HCT116 (cell line): ENCODE results near the gene TSPAN3. TPM values are rescaled to one million over a fixed set of nuclear protein-coding genes. Genes with fewer than 3 reads are reported as not detected.

Experiments
- ATAC-seq: fragments of 200-7000 bp; cut with Tn5 transposase; 2 replicates; pipeline ENCODE4 v1.9.1; 2020; ENCODE audit warnings: mild to moderate bottlenecking, moderate library complexity
- BruUV-seq: library from RNA; stranded (reverse); fragments of 400-500 nt; replicated peaks from 2 replicates; lab custom pipeline; 2021; lab: Mats Ljungman, UMichigan
- CTCF ChIA-PET: fragments of 300-600 bp; sonication (Branson Sonifier 250); formaldehyde crosslinking; loops from one replicate; lab custom pipeline; 2021; ENCODE audit warnings: antibody characterized with exemption; lab: Charles Lee
- POLR2A ChIA-PET: fragments of 300-600, 350-600 bp; sonication (Branson Sonifier 250); formaldehyde crosslinking; loops from one replicate; lab custom pipeline; 2021; ENCODE audit warnings: antibody characterized with exemption; lab: Charles Lee
- RAD21 ChIA-PET, 2 experiments: fragments of 300-600 bp; sonication (Branson Sonifier 250); formaldehyde crosslinking; loops; one replicate each; lab custom pipeline; 2023; ENCODE audit warnings: low total read pairs in 2 of 2; ENCODE audit not compliant: uncharacterized antibody in 2 of 2, unreplicated experiment in 2 of 2, low non-redundant PET in 1 of 2; lab: Charles Lee
- DNase-seq: peaks from one replicate; pipeline ENCODE4 v3.0.0-alpha.2; 2010; ENCODE audit warnings: low read depth, low spot score
- H2AFZ ChIP-seq: fragments of 200-600 bp; shearing (Covaris generic), sonication (generic); 2 replicates; pipeline ENCODE4 v1.6.1; 2017; ENCODE audit warnings: low read depth, mixed run types, mixed read lengths, antibody characterized with exemption, low read length; ENCODE audit not compliant: poor library complexity, severe bottlenecking
- H3K27ac ChIP-seq: 2 replicates; pipeline ENCODE4 v1.5.1; 2012; ENCODE audit warnings: low read depth, low read length
- H3K27me3 ChIP-seq: fragments of 200-600 bp; sonication (generic); 2 replicates; pipeline ENCODE4 v1.6.1; 2016; ENCODE audit warnings: mixed run types, low read length, mixed read lengths; ENCODE audit not compliant: insufficient read depth
- H3K36me3 ChIP-seq, 2 experiments: fragments of 200-500 bp in 1 of 2; fragments of 200-600 bp in 1 of 2; sonication (Bioruptor generic) in 1 of 2; sonication (generic) in 1 of 2; 2 replicates each; pipeline versions ENCODE4 v1.5.1 to v1.6.1; 2014 to 2016; ENCODE audit warnings: low read length in 2 of 2, inconsistent platforms in 1 of 2, mixed read lengths in 1 of 2, mixed run types in 1 of 2; ENCODE audit not compliant: insufficient read depth in 2 of 2, control insufficient read depth in 1 of 2
- H3K4me1 ChIP-seq, 2 experiments: fragments of 200-600 bp in 1 of 2; sonication (generic) in 1 of 2; 2 replicates each; pipeline versions ENCODE4 v1.5.1 to v1.6.1; 2012 to 2017; ENCODE audit warnings: low read length in 2 of 2, inconsistent platforms in 1 of 2, mild to moderate bottlenecking in 1 of 2, mixed read lengths in 1 of 2, mixed run types in 1 of 2, moderate library complexity in 1 of 2; ENCODE audit not compliant: insufficient read depth in 2 of 2, control insufficient read depth in 1 of 2
- H3K4me2 ChIP-seq: fragments of 200-600 bp; sonication (generic); 2 replicates; pipeline ENCODE4 v1.6.1; 2017; ENCODE audit warnings: mixed run types, low read length, mixed read lengths
- H3K4me3 ChIP-seq, 2 experiments: fragments of 200-600 bp in 1 of 2; sonication (generic) in 1 of 2; replicated peaks in 1 of 2; 2 replicates each; pipeline ENCODE4 v1.5.1; 2011 to 2016; ENCODE audit warnings: low read length in 2 of 2, control low read depth in 1 of 2, low read depth in 1 of 2, mild to moderate bottlenecking in 1 of 2, mixed read lengths in 1 of 2, mixed run types in 1 of 2
- H3K79me2 ChIP-seq: fragments of 200-600 bp; sonication (generic); 2 replicates; pipeline ENCODE4 v1.6.1; 2017; ENCODE audit warnings: mild to moderate bottlenecking, mixed run types, low read length, moderate library complexity, mixed read lengths; ENCODE audit not compliant: insufficient read depth
- H3K9ac ChIP-seq: fragments of 200-600 bp; sonication (generic); 2 replicates; pipeline ENCODE4 v1.6.1; 2016; ENCODE audit warnings: low read length, mixed read lengths
- H3K9me2 ChIP-seq: fragments of 200-600 bp; sonication (generic), shearing (Covaris generic); 2 replicates; pipeline ENCODE4 v1.6.1; 2017; ENCODE audit warnings: mixed run types, mild to moderate bottlenecking, moderate library complexity; ENCODE audit not compliant: insufficient read depth
- H3K9me3 ChIP-seq, 2 experiments: fragments of 200-500 bp in 1 of 2; fragments of 200-600 bp in 1 of 2; sonication (Bioruptor generic) in 1 of 2; sonication (generic) in 1 of 2; 2 replicates each; pipeline ENCODE4 v1.6.1; 2014 to 2017; ENCODE audit warnings: low read length in 2 of 2, mixed read lengths in 2 of 2, inconsistent platforms in 1 of 2, low read depth in 1 of 2, mild to moderate bottlenecking in 1 of 2, mixed run types in 1 of 2, moderate library complexity in 1 of 2; ENCODE audit not compliant: control insufficient read depth in 1 of 2, insufficient read depth in 1 of 2
- H4K20me1 ChIP-seq: fragments of 200-600 bp; sonication (generic), shearing (Covaris generic); 2 replicates; pipeline ENCODE4 v1.6.1; 2017; ENCODE audit warnings: mixed run types, mild to moderate bottlenecking, moderate library complexity; ENCODE audit not compliant: insufficient read depth
- CEBPB ChIP-seq: IDR thresholded peaks from 2 replicates; pipeline ENCODE4 v1.6.1; 2012; ENCODE audit warnings: low read depth
- EGR1 ChIP-seq: IDR thresholded peaks from 2 replicates; pipeline ENCODE4 v1.6.1; 2012; ENCODE audit warnings: low read depth
- ELF1 ChIP-seq: IDR thresholded peaks from 2 replicates; pipeline ENCODE4 v1.6.1; 2012; ENCODE audit warnings: low read depth, borderline replicate concordance
- EZH2 ChIP-seq: fragments of 200-600 bp; sonication (generic); IDR thresholded peaks from 2 replicates; pipeline ENCODE4 v1.6.1; 2017; ENCODE audit warnings: antibody characterized with exemption, mixed run types
- FOSL1 ChIP-seq: IDR thresholded peaks from 2 replicates; pipeline ENCODE4 v1.6.1; 2012; ENCODE audit warnings: low read depth
- POLR2A ChIP-seq: IDR thresholded peaks from 2 replicates; pipeline ENCODE4 v1.7.0; 2011; ENCODE audit warnings: borderline replicate concordance; ENCODE audit not compliant: insufficient read depth, insufficient read length; ENCODE audit errors: extremely low read depth
- SP1 ChIP-seq: IDR thresholded peaks from 2 replicates; pipeline ENCODE4 v1.6.1; 2012; ENCODE audit warnings: low read depth
- SRF ChIP-seq: IDR thresholded peaks from 2 replicates; pipeline ENCODE4 v1.6.1; 2012; ENCODE audit warnings: low read depth
- ZNF274 ChIP-seq: fragments of 200-500 bp; sonication (Bioruptor generic); IDR thresholded peaks from 2 replicates; pipeline ENCODE4 v1.6.1; 2014; ENCODE audit warnings: mild to moderate bottlenecking, low read depth, low read length, inconsistent platforms
- intact Hi-C: fragments of 100-400 bp; cut with micrococcal nuclease; formaldehyde crosslinking; loops from 2 replicates; pipeline ENCODE4 v1.10.0; 2022
- total RNA-seq: library from RNA; stranded (reverse); gene quantifications from one replicate; pipeline ENCODE4 v1.2.1, GENCODE V29; 2021; ENCODE audit not compliant: unreplicated experiment
- TF ChIP-seq, protein P1 (sequence below): IDR thresholded peaks from 2 replicates; pipeline ENCODE4 v1.6.1; 2012; ENCODE audit warnings: low read depth
- TF ChIP-seq, protein P2 (sequence below): IDR thresholded peaks from 2 replicates; pipeline ENCODE4 v1.6.1; 2012
- TF ChIP-seq, protein P3 (sequence below), 3 experiments: fragments of 200-600 bp in 1 of 3; sonication (generic) in 1 of 3; IDR thresholded peaks in 2 of 3; conservative IDR thresholded peaks in 1 of 3; 2 replicates each; pipeline ENCODE4 v1.5.1; 2012 to 2017; ENCODE audit warnings: low read depth in 2 of 3, low read length in 2 of 3, antibody characterized with exemption in 1 of 3, borderline replicate concordance in 1 of 3, control low read depth in 1 of 3, mild to moderate bottlenecking in 1 of 3, mixed read lengths in 1 of 3, mixed run types in 1 of 3, moderate library complexity in 1 of 3; ENCODE audit not compliant: insufficient read depth in 1 of 3

Gene TSPAN3
- total RNA-seq, 1 experiment from 2014 or later, result 140 TPM

DNA sequence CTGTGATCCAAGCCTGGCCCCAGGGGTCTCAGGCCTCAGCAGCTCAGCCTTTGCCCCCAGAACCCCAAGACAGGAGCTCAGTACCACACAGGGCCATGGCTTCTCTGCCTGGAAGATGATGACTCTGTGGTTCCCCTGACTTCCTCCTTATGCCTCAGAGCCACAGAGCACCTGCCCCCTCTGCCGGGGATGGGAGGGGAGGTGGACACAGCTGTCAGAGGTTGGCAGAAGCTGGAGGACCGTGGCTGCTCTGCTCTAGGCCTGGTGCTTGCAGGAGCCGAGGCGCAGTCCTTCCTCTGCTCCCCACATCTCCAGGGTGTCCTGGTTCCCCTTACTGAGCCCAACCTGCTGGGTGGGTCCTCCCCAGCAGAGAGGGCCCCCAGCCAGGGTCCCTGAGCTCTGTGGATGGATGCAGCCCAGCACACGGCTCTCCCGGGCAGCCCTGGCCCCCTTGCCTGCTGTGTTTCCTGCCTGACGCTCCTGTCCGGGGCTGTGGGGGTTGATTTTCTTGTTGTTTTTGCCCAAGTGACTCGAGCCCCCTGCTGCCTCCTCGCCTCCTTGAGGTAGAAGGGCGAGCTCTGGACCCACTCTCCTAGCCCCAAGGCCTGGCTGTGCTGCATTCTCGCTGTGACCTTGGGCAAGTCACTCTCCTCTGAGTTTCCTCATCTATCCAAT lies 39.4 kb downstream of the TSPAN3 start:
- DNase-seq, result no peak
- Histone ChIP-seq H3K9ac (no peak overlapping the region), H3K27ac (no peak overlapping the region), H3K36me3 (no peaks in the 10 kb centered on the region), H3K79me2 (no peaks in the 10 kb centered on the region), H3K9me3 (no peaks in the 10 kb centered on the region), H3K4me3 (no peak overlapping the region), H3K27me3 (no peaks in the 10 kb centered on the region), H3K4me1 (peaks cover 0 to 4% of the 10 kb centered on the region in 2 experiments; a peak in 1 of 4 replicates), H2AFZ (no peak overlapping the region)
- ChIA-PET CTCF (no interaction called here), RAD21 (no interaction called here)
- BruUV-seq, result no TSS peak
- TF ChIP-seq EZH2 (no peak), FOSL1 (no peak), ZNF274 (no peak), SP1 (no peak), POLR2A (no peak), SRF (no peak), ELF1 (no peak)
- TF ChIP-seq, all 23 proteins: peak for 0
- ATAC-seq, result no peak
- Histone ChIP-seq H4K20me1 (no peaks in the 10 kb centered on the region), H3K9me2 (no peaks in the 10 kb centered on the region), H3K4me2 (no peak overlapping the region)
- POLR2A ChIA-PET, result no interaction called here
- intact Hi-C loops, result no loop called here

DNA sequence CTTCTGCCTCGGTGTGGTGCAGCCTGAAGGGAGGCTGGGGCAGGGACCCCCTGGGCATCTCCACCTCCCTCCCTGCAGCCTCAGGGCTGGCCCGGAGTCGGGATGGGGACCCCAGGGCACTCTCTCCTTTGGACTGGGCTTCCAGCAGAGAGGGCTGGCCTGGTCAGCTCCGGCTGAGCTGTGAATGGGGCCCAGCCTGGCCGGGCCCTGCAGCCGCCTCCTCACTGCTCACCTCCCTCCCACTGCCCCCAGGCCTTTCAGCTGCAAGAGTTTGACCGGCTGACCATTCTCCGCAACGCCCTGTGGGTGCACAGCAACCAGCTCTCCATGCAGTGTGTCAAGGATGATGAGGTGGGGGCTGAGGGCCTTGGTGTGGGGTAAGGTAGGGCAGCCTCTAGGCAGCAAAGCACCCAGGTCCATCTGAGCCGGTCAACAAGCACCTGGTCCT lies 40.0 kb downstream of the TSPAN3 start:
- H3K4me3 ChIP-seq, result no peak overlapping the region
- POLR2A ChIA-PET, result no interaction called here
- H3K9ac ChIP-seq, result no peak overlapping the region
- no peaks in the 10 kb centered on the region for H3K79me2 ChIP-seq
- H4K20me1 ChIP-seq, result no peaks in the 10 kb centered on the region
- H3K9me2 ChIP-seq, result no peaks in the 10 kb centered on the region
- no peaks in the 10 kb centered on the region for H3K9me3 ChIP-seq
- RAD21 ChIA-PET, result no interaction called here
- DNase-seq (no peak), ATAC-seq (no peak)
- no TSS peak for BruUV-seq
- no peaks in the 10 kb centered on the region for H3K36me3 ChIP-seq
- peaks cover 0 to 4% of the 10 kb centered on the region in 2 experiments; a peak in 1 of 4 replicates for H3K4me1 ChIP-seq
- no peaks in the 10 kb centered on the region for H3K27me3 ChIP-seq
- no peak overlapping the region for H3K4me2 ChIP-seq
- no peak overlapping the region for H2AFZ ChIP-seq
- CTCF ChIA-PET, result no interaction called here
- no peak overlapping the region for H3K27ac ChIP-seq
- intact Hi-C loops, result no loop called here
- TF ChIP-seq ZNF274 (no peak), EZH2 (no peak), EGR1 (no peak), CEBPB (no peak)
- TF ChIP-seq, protein P1, sequence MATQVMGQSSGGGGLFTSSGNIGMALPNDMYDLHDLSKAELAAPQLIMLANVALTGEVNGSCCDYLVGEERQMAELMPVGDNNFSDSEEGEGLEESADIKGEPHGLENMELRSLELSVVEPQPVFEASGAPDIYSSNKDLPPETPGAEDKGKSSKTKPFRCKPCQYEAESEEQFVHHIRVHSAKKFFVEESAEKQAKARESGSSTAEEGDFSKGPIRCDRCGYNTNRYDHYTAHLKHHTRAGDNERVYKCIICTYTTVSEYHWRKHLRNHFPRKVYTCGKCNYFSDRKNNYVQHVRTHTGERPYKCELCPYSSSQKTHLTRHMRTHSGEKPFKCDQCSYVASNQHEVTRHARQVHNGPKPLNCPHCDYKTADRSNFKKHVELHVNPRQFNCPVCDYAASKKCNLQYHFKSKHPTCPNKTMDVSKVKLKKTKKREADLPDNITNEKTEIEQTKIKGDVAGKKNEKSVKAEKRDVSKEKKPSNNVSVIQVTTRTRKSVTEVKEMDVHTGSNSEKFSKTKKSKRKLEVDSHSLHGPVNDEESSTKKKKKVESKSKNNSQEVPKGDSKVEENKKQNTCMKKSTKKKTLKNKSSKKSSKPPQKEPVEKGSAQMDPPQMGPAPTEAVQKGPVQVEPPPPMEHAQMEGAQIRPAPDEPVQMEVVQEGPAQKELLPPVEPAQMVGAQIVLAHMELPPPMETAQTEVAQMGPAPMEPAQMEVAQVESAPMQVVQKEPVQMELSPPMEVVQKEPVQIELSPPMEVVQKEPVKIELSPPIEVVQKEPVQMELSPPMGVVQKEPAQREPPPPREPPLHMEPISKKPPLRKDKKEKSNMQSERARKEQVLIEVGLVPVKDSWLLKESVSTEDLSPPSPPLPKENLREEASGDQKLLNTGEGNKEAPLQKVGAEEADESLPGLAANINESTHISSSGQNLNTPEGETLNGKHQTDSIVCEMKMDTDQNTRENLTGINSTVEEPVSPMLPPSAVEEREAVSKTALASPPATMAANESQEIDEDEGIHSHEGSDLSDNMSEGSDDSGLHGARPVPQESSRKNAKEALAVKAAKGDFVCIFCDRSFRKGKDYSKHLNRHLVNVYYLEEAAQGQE, result no peak
- TF ChIP-seq, protein P2, sequence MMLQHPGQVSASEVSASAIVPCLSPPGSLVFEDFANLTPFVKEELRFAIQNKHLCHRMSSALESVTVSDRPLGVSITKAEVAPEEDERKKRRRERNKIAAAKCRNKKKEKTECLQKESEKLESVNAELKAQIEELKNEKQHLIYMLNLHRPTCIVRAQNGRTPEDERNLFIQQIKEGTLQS, result no peak
- TF ChIP-seq, protein P3, sequence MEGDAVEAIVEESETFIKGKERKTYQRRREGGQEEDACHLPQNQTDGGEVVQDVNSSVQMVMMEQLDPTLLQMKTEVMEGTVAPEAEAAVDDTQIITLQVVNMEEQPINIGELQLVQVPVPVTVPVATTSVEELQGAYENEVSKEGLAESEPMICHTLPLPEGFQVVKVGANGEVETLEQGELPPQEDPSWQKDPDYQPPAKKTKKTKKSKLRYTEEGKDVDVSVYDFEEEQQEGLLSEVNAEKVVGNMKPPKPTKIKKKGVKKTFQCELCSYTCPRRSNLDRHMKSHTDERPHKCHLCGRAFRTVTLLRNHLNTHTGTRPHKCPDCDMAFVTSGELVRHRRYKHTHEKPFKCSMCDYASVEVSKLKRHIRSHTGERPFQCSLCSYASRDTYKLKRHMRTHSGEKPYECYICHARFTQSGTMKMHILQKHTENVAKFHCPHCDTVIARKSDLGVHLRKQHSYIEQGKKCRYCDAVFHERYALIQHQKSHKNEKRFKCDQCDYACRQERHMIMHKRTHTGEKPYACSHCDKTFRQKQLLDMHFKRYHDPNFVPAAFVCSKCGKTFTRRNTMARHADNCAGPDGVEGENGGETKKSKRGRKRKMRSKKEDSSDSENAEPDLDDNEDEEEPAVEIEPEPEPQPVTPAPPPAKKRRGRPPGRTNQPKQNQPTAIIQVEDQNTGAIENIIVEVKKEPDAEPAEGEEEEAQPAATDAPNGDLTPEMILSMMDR (IDR thresholded peaks at IDR 0.05 in 2 of 3, conservative IDR thresholded peaks at IDR 0.05 in 1 of 3; ENCODE audit: borderline replicate concordance in 1 of 3, insufficient read depth in 1 of 3, low read depth in 2 of 3, low read length in 2 of 3), result no peak
